Lung (tissue), 12 donors: ENCODE results near the gene GNG12. TPM values are rescaled to one million over a fixed set of nuclear protein-coding genes. Genes with fewer than 3 reads are reported as not detected.

Experiments
- ATAC-seq: fragments of 200-7000 bp; cut with Tn5 transposase; one replicate; pipeline ENCODE4 v1.9.1; 2020; ENCODE audit warnings: moderate number of reproducible peaks; ENCODE audit not compliant: insufficient read depth, low FRiP score
- DNase-seq, 3 donors: peaks; one replicate each; pipeline ENCODE4 v3.0.0-alpha.2; 2013 to 2017
- H3K27ac ChIP-seq, 2 donors: one replicate each; pipeline ENCODE4 v1.5.1; 2013; ENCODE audit warnings: mild to moderate bottlenecking in 2 of 2, moderate library complexity in 2 of 2, control low read depth in 1 of 2, inconsistent platforms in 1 of 2, low read depth in 1 of 2, low read length in 1 of 2
- H3K27me3 ChIP-seq, 3 donors: one replicate each; pipeline ENCODE4 v1.5.1; 2013; ENCODE audit warnings: low read length in 2 of 3; ENCODE audit not compliant: control insufficient read depth in 3 of 3, insufficient read depth in 3 of 3
- H3K36me3 ChIP-seq, 4 donors: one replicate each; pipeline ENCODE4 v1.5.1; 2013; ENCODE audit warnings: low read length in 4 of 4, mild to moderate bottlenecking in 1 of 4, moderate library complexity in 1 of 4; ENCODE audit not compliant: control insufficient read depth in 4 of 4, insufficient read depth in 4 of 4
- H3K4me1 ChIP-seq, 5 donors: one replicate each; pipeline ENCODE4 v1.5.1; 2013; ENCODE audit warnings: low read length in 5 of 5, mild to moderate bottlenecking in 2 of 5, moderate library complexity in 1 of 5; ENCODE audit not compliant: control insufficient read depth in 5 of 5, insufficient read depth in 5 of 5
- H3K4me3 ChIP-seq: one replicate; pipeline ENCODE4 v1.5.1; 2013; ENCODE audit warnings: mild to moderate bottlenecking, control low read depth, moderate library complexity
- H3K9ac ChIP-seq, 2 donors: one replicate each; pipeline ENCODE4 v1.5.1; 2013; ENCODE audit warnings: low read length in 2 of 2, control low read depth in 1 of 2; ENCODE audit not compliant: insufficient read depth in 1 of 2
- H3K9me3 ChIP-seq, 4 donors: one replicate each; pipeline ENCODE4 v1.5.1; 2013; ENCODE audit warnings: low read length in 3 of 4, mild to moderate bottlenecking in 1 of 4, moderate library complexity in 1 of 4; ENCODE audit not compliant: control insufficient read depth in 4 of 4, insufficient read depth in 3 of 4
- CTCF ChIP-seq: IDR thresholded peaks from 2 replicates; pipeline ENCODE4 v1.5.1; 2012; ENCODE audit warnings: mild to moderate bottlenecking; ENCODE audit errors: control extremely low read depth, extremely low read depth
- WGBS, 2 donors: extraction: QIAGEN DNeasy Blood & Tissue Kit; methylation state at CpG; one replicate each; pipeline ENCODE4 v1.1.7; 2013; 5-methylcytosine and 5-hydroxymethylcytosine counted together
- polyA plus RNA-seq, 2 donors: library from polyadenylated mRNA; stranded (reverse); fragments of 200-250 nt; gene quantifications; one replicate each; pipeline ENCODE4 v1.2.1, GENCODE V29; 2013
- total RNA-seq, 2 donors: library from RNA; depleted of rRNA in 1 of 2; stranded (reverse); fragments of >200 nt in 1 of 2; gene quantifications; one replicate each; pipeline ENCODE4 v1.2.1, GENCODE V29; 2014 to 2021
- donor health status: control.
- donor health status: control.
- donor health status: Bipolar disorder and iron deficiency.
- donor health status: healthy.
- donor health status: DM: yes; HTN: yes; CAD: no.

Gene GNG12
- total and polyA plus RNA-seq, 4 donors = 14.0 to 68.4 (median 32.1) TPM

- H3K4me1 ChIP-seq = peaks cover 0 to 13% (median 5%) of the 10 kb centered on the region in 5 donors
- no peak overlapping the region for H3K9ac ChIP-seq
- 66 to 76% methylated on average over 4 of the region's 4 CpGs for WGBS, 2 donors
- no peak for ATAC-seq
- TF ChIP-seq CTCF = no peak
- H3K27me3 ChIP-seq = no peaks in the 10 kb centered on the region
- no peak for DNase-seq
- no peaks in the 10 kb centered on the region for H3K36me3 ChIP-seq
- no peak overlapping the region for H3K27ac ChIP-seq
- H3K4me3 ChIP-seq = no peak overlapping the region
- H3K9me3 ChIP-seq = no peaks in the 10 kb centered on the region
Measured at GRCh38 chr1:67716800-67717199, 116.5 kb downstream of the GNG12 start.

GRCh38 chr1:67715819-67716218 is 117.4 kb downstream of the GNG12 start:
- H3K27ac ChIP-seq = no peak overlapping the region
- 92 to 96% methylated on average over 2 of the region's 2 CpGs for WGBS, 2 donors
- no peaks in the 10 kb centered on the region for H3K36me3 ChIP-seq
- no peaks in the 10 kb centered on the region for H3K9me3 ChIP-seq
- DNase-seq = no peak
- H3K9ac ChIP-seq = no peak overlapping the region
- TF ChIP-seq CTCF = no peak
- H3K4me1 ChIP-seq = peaks cover 0 to 17% (median 5%) of the 10 kb centered on the region in 5 donors
- ATAC-seq = no peak
- H3K27me3 ChIP-seq = no peaks in the 10 kb centered on the region
- no peak overlapping the region for H3K4me3 ChIP-seq

GRCh38 chr1:67713057-67713846 is 120.0 kb downstream of the GNG12 start:
- H3K4me1 ChIP-seq = peaks cover 0 to 15% (median 4%) of the 10 kb centered on the region in 5 donors
- no peak overlapping the region for H3K9ac ChIP-seq
- no peaks in the 10 kb centered on the region for H3K27me3 ChIP-seq
- 85 to 90% methylated on average over 6 of the region's 6 CpGs for WGBS, 2 donors
- H3K4me3 ChIP-seq = no peak overlapping the region
- no peak for TF ChIP-seq CTCF
- H3K9me3 ChIP-seq = no peaks in the 10 kb centered on the region
- DNase-seq = peak in 1 of 3 donors; percentile 27
- no peak overlapping the region for H3K27ac ChIP-seq
- no peak for ATAC-seq
- no peaks in the 10 kb centered on the region for H3K36me3 ChIP-seq
